ENCODE results near the gene ST14. TPM values are rescaled to one million over a fixed set of nuclear protein-coding genes. Genes with fewer than 3 reads are reported as not detected.

ST14 gene
- total and polyA plus RNA-seq, 10 of the 15 experiments (the other 5 are each of a cell fraction or from before 2014, with no cell fraction given) = 0.02 to 3.9 (median 0.73) TPM; not detected in 2

DNA sequence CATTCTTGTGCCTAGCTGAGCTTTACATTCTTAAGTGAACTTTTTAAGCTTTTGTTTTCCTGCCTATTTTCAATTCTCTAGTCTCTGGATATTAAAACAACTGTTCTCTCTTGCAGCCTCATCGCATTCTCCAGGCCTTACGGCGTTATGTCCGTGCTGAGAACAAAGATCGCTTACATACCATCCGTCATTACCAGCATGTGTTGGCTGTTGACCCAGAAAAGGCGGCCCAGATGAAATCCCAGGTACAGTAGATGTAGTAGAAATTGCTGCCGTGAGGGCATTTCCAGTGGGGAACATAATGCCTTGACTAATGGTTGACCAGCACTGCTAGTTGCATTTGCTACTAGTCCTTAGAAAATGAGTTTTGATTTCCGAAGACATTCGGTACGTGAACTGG, 29.7 kb upstream of the ST14 start:
- CTCF ChIA-PET = interaction anchor here (0.8 to 10.5 kb wide), 12 partner anchors 12 to 247 kb away, joined by 3 to 400 read pairs (median 20); partner anchors contain the start of genes NFRKB and PRDM10
- Histone ChIP-seq H3K4me2 (ENCODE audit: control insufficient read depth, insufficient read depth) (no peak overlapping the region), H3K4me3 (no peak overlapping the region), H4K20me1 (ENCODE audit: control insufficient read depth, insufficient read depth) (no peaks in the 10 kb centered on the region), H3K4me1 (ENCODE audit: control insufficient read depth, insufficient read depth, low read length) (no peaks in the 10 kb centered on the region), H3K36me3 (ENCODE audit: control insufficient read depth in 2 of 2, insufficient read depth in 2 of 2, low read length in 1 of 2) (no peaks in the 10 kb centered on the region; a peak in 1 of 4 replicates), H3K79me2 (ENCODE audit: control insufficient read depth, insufficient read depth, low read length) (no peaks in the 10 kb centered on the region), H2AFZ (ENCODE audit: control insufficient read depth, low read depth, low read length) (no peak overlapping the region), H3K9me3 (replicated peaks; ENCODE audit: control insufficient read depth, insufficient read depth, low read length) (no peaks in the 10 kb centered on the region), H3K27me3 (replicated peaks in 1 of 2; ENCODE audit: control insufficient read depth in 2 of 2, insufficient read depth in 2 of 2, low read length in 1 of 2) (no peaks in the 10 kb centered on the region), H3K9ac (ENCODE audit: control insufficient read depth, insufficient read depth, low read length) (no peak overlapping the region), H3K27ac (ENCODE audit: control insufficient read depth, insufficient read depth) (no peak overlapping the region)
- FAIRE-seq = no peak
- in situ Hi-C loops (cut with MboI) (loop anchor here (5.0 kb wide), 1 partner anchor 208 kb away; no protein-coding TSS in a partner anchor), intact Hi-C loops (cut with micrococcal nuclease; ENCODE audit: unreplicated experiment) (loop anchor here (5.0 kb wide), 1 partner anchor 58 kb away; no protein-coding TSS in a partner anchor)
- 89% methylated on average over 11 of the region's 11 CpGs for whole genome bisulfite sequencing (ENCODE audit: insufficient coverage, insufficient replicate concordance, low lambda C conversion rate, missing lambda C conversion rate)
- SMC1A ChIA-PET (ENCODE audit: uncharacterized antibody, unreplicated experiment) = interaction anchor here (0.9 to 5.0 kb wide), 13 partner anchors 10 to 248 kb away, joined by 3 to 130 read pairs (median 4); partner anchors contain the start of genes NFRKB and PRDM10
- POLR2A ChIA-PET = interaction anchor here (1.2 to 2.5 kb wide), 2 partner anchors 12 to 16 kb away, joined by 3 to 5 read pairs; no protein-coding TSS in a partner anchor
- TF ChIP-seq ZSCAN29 (IDR thresholded peaks at IDR 0.05) (no peak), HDAC2 (IDR thresholded peaks at IDR 0.05) (no peak), SMARCA5 (IDR thresholded peaks at IDR 0.05) (no peak), TAF1 (IDR thresholded peaks at IDR 0.05; ENCODE audit: borderline replicate concordance, low read depth, low read length) (no peak), NR2C2 (IDR thresholded peaks at IDR 0.05; ENCODE audit: borderline replicate concordance, control insufficient read depth, insufficient read length, low read depth) (no peak), CBX3 (IDR thresholded peaks at IDR 0.05; ENCODE audit: borderline replicate concordance, low read depth) (no peak), IRF4 (IDR thresholded peaks at IDR 0.05; ENCODE audit: low read depth, low read length) (no peak), TCF12 (IDR thresholded peaks at IDR 0.05; ENCODE audit: low read depth, low read length) (no peak), CREB1 (IDR thresholded peaks at IDR 0.05; ENCODE audit: low read depth) (no peak), SMAD1 (IDR thresholded peaks at IDR 0.05; ENCODE audit: low read depth, partially characterized antibody) (no peak)
- TF ChIP-seq, protein P1, sequence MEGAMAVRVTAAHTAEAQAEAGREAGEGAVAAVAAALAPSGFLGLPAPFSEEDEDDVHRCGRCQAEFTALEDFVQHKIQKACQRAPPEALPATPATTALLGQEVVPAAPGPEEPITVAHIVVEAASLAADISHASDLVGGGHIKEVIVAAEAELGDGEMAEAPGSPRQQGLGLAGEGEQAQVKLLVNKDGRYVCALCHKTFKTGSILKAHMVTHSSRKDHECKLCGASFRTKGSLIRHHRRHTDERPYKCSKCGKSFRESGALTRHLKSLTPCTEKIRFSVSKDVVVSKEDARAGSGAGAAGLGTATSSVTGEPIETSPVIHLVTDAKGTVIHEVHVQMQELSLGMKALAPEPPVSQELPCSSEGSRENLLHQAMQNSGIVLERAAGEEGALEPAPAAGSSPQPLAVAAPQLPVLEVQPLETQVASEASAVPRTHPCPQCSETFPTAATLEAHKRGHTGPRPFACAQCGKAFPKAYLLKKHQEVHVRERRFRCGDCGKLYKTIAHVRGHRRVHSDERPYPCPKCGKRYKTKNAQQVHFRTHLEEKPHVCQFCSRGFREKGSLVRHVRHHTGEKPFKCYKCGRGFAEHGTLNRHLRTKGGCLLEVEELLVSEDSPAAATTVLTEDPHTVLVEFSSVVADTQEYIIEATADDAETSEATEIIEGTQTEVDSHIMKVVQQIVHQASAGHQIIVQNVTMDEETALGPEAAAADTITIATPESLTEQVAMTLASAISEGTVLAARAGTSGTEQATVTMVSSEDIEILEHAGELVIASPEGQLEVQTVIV (IDR thresholded peaks at IDR 0.05; ENCODE audit: borderline replicate concordance, partially characterized antibody) = no peak
- TF ChIP-seq, protein P2, sequence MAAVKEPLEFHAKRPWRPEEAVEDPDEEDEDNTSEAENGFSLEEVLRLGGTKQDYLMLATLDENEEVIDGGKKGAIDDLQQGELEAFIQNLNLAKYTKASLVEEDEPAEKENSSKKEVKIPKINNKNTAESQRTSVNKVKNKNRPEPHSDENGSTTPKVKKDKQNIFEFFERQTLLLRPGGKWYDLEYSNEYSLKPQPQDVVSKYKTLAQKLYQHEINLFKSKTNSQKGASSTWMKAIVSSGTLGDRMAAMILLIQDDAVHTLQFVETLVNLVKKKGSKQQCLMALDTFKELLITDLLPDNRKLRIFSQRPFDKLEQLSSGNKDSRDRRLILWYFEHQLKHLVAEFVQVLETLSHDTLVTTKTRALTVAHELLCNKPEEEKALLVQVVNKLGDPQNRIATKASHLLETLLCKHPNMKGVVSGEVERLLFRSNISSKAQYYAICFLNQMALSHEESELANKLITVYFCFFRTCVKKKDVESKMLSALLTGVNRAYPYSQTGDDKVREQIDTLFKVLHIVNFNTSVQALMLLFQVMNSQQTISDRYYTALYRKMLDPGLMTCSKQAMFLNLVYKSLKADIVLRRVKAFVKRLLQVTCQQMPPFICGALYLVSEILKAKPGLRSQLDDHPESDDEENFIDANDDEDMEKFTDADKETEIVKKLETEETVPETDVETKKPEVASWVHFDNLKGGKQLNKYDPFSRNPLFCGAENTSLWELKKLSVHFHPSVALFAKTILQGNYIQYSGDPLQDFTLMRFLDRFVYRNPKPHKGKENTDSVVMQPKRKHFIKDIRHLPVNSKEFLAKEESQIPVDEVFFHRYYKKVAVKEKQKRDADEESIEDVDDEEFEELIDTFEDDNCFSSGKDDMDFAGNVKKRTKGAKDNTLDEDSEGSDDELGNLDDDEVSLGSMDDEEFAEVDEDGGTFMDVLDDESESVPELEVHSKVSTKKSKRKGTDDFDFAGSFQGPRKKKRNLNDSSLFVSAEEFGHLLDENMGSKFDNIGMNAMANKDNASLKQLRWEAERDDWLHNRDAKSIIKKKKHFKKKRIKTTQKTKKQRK (IDR thresholded peaks at IDR 0.05; ENCODE audit: low read depth, low read length) = no peak
- RAD21 ChIA-PET (ENCODE audit: unreplicated experiment) = interaction anchor here (1.0 to 5.2 kb wide), 6 partner anchors 74 to 257 kb away, joined by 3 to 209 read pairs (median 4); partner anchors contain the start of gene PRDM10
- no TSS peak for BruUV-seq (replicated peaks)
- ATAC-seq = no peak
- DNase-seq (ENCODE audit: low read depth, low spot score) = no peak

All from GM12878 (cell line).